Measurements from ENCODE around the gene CDK4.
"Not testable (repeated sequence)": the region's sequence is repeated elsewhere in the genome, so short reads cannot be mapped to it uniquely, and the experiment has no call there.

CDK4 gene

DNA sequence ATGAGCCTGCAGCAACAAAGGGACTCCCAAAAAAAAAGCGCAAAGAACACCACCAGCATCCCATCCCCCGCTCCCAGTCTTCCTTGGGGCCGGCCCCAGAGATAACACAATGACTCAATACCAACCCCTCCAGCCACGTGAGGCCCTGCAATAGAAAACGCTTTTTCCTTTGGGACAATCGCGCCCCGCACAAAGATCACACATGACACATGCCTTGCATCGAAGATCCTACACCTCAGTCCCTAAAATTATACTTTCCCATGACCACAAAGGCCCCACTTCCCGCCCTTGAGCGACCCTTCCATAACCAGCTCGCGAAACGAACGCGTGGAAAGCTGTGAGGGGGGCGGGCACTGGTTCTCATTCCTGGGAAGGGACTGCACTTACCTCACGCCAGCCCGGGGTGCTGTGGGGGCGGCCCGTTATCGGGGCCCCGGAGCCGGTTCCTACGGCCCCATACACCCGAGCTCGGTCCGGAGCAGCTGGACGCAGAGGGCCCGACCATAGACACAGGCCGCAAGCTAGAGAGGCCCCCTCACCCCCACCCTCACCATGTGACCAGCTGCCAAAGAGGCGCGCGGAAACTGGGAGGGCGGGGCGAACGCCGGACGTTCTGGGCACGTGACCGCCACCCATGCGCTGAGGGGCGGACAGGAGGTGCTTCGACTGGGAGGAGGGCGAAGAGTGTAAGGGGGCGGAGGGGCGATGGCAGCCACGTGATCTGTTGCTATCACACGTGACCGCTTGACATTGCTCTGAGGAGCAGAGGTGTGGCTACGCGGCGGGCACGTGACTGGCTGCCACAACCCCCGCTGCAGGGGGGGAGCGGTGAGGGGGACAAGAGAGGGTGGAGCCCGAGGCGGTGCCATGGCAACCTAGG is at the start of gene CDK4:
Gene CDK4 (minus strand): TSS at position 523 of the 880 bp plus-strand sequence. CDS start 593 bp downstream, outside the sequence.
- DNase-seq = peak; percentile 97

- no peak for DNase-seq
Observed at GRCh38 chr12:57800965-57801364, 48.9 kb upstream of the CDK4 start.

DNA sequence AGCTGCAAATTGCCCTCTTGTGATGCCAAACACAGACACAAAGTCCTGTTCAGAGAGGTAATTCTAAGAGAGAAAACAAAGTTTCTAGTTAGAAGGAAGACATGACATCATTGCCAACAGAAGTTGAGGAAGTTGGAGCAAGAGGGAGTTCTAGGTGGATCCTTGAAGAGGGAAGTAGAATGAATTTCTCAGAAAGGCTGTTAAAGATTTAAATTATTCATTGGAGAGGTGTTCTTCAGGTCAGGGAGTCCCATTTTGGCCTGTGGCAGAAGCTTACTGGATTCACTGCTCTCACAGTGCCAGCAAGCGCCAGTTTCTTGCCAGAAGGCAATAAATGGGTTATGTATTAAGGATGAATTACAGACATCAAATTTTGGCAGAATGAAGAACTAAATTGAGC is 45.8 kb upstream of the CDK4 start:
- no peak for DNase-seq

DNA sequence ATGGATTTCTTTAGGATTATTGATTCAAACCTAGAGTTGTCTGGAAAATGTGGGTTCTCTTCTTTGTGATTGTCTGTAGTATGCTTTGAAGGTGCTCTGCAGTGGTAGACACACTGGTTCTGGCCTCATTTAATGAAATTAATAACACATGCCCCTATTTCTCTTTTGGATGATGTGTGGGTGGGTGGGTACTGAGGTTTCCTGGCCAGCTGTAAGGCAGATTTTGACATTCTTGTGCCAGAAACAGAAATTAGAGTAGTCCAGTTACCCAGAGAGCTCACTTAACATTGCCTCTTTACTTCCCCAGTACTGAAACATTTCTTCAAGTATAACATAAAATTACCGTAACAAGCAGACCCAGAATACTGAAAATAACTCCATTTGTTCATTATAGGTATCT is 44.9 kb upstream of the CDK4 start:
- DNase-seq = no peak

GRCh38 chr12:57795354-57795753 is 43.2 kb upstream of the CDK4 start:
- no peak for DNase-seq

DNA sequence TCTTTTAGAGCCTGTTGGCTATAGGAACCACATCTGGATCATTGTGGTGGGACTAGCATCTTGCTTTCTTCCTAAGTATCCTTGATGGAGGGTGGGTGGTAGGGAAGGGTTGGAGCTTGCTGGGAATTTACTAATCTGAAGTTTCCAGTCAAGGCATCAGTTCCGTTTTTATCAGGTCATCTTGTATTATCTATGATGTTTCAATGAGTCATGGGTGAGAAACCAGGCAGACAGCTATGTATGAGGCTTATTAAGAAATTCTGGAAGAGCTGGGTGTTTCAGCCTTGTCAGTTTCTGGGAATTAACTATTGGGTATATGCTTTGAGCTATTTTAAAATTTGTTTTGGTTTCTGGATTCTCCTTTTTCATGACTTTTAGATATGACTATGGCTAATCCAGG is 41.8 kb upstream of the CDK4 start:
- DNase-seq = no peak

GRCh38 chr12:57783861-57784260 is 31.8 kb upstream of the CDK4 start:
- DNase-seq = no peak

DNA sequence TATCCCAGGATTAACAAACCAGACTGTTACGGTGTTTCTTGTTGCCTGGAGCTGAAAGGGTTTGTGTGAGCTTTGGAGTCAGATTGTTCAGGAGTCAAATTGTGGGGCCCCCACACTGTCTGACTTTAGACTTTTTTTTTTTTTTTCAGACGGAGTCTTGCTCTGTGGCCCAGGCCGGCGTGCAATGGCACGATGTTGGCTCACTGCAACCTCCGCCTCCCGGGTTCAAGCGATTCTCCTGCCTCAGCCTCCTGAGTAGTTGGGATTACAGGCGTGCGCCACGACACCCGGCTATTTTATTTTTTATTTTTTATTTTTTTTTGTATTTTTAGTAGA is 31.3 kb upstream of the CDK4 start:
- no peak for DNase-seq

- peak; percentile 68 for DNase-seq
Observed at GRCh38 chr12:57782608-57783465, 30.7 kb upstream of the CDK4 start, which contains the start of gene TSFM. TSS of gene TSFM (plus strand) at chr12:57782787. CDS start at chr12:57782802, 15 bp downstream.

DNA sequence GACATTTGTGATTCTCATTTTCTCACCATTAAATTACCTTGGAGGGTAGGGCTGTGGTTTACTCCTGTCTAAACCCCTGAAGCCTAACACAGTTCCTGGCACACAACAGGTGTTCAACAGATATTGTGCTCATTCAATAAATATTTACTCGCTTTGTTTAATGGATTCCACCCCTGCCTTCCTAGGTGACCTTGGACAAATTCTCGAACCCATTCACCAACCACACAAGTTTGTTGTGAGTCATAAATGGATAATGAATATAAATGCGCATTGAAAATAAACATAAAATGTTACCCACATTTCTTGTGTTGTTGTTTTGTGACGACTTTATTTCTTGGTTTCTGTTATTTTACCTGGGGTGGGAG is 30.1 kb upstream of the CDK4 start:
- DNase-seq = no peak

GRCh38 chr12:57781801-57782200 is 29.7 kb upstream of the CDK4 start:
- no peak for DNase-seq

DNA sequence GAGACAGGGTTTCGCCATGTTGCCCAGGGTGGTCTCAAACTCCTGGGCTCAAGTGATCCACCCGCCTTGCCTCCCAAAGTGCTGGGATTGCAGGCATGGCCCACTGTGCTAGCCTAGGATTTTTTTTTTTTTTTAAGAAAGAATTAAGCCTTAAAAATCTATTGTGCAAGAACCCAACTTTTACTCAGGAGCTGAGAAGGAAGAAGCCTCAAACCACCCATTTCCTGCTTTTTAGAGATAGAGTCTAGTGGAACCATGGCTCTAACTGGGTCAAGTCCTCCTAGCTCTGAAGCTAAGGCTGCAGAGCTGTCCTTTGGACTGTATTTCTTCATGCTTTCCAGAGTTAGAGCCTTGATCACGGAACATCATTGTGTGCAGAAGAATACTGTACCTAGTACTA is 29.1 kb upstream of the CDK4 start:
- DNase-seq = no peak

GRCh38 chr12:57780284-57780897 is 28.3 kb upstream of the CDK4 start:
- no peak for DNase-seq

- DNase-seq = no peak
Observed at GRCh38 chr12:57779736-57780135, 27.6 kb upstream of the CDK4 start.

DNA sequence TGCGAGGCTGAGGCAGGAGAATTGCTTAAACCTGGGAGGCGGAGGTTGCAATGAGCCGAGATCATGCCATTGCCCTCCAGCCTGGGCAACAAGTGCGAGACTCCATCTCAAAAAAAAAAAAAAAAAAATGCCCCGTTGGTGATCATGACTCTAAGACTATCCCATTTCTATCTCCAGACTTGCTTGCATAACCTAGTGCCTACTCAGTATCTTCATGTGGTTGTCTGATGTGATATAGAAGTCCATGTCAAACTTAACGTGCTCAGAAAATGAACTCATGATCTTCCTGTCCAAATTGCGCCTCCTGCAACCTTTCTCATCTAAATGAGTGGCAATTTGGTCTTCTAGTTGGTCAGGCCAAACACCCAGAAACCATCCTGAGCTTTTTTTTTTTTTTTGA is 25.8 kb upstream of the CDK4 start:
- DNase-seq = no peak

- no peak for DNase-seq
Observed at GRCh38 chr12:57777367-57777766, 25.3 kb upstream of the CDK4 start.

DNA sequence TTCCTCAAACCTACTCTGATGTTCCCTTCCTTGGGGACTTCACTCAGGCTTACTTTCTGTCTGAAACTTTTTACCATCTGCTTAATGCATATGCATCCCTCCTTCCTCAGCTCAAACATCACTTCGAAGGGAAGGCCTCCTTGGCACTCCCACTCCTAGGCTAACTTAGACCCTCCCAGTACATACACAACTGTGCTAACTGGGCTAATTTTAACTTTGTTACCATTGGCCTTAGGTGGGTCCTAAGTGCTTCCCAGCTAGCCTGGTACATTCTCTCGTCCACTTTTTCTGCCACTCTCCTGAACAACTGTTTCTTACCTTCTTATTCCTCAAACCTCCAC is 24.1 kb upstream of the CDK4 start:
- DNase-seq = no peak

DNA sequence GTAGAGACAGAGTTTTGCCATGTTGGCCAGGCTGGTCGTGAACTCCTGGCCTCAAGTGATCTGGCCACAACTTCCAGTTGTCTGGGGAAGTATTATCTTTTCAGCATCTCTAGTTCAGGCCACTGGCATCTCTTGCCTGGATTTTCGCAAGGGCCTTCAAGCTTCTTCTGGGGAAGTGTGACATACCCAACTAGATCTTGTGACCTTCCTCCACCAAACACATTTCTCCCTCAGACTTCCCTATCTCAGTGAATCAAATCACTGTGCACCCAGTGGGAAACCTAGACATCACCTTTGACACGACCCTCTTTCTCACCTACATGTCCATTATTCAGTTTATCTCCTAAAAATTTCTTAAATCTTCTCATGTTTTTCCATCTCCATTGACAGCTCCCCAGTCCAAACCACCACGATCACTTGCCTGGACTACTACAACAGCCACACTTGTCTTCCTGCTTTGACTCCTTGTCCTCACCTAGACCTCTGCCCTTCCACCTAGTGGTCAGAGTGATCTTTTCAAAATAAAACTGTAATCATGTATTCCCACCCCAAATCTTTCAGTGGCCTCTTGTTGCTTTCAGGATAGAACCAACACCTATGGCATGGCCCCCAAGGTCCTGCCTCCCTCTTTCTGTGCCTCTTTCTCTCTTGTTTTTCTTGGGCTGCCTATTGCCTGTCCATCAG is 23.6 kb upstream of the CDK4 start:
- DNase-seq = no peak

DNA sequence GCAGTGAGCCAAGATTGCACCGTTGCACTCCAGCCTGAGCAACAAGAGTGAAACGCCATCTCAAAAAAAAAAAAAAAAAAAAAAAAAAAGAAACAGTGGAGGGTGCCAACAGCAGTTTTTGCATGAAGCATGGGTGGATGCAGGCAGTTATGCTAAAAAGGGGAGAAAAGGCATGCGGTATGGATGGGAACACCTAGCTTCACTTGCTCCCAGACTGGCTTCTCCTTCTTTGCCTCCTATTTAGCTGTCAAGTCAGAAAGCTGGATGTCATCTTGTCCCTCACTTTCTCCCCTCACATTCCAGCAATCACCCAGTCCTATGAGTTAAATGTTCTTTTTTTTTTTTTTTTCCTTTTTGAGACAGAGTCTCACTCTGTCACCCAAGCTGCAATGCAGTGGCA is 22.9 kb upstream of the CDK4 start:
- no peak for DNase-seq

GRCh38 chr12:57774634-57775033 is 22.5 kb upstream of the CDK4 start:
- DNase-seq = not testable (repeated sequence)

- no peak for DNase-seq
Observed at GRCh38 chr12:57772429-57773322, 20.6 kb upstream of the CDK4 start, which contains the start of gene EEF1AKMT3. TSS of gene EEF1AKMT3 (plus strand) at chr12:57772614. CDS start at chr12:57772725, 111 bp downstream.

DNA sequence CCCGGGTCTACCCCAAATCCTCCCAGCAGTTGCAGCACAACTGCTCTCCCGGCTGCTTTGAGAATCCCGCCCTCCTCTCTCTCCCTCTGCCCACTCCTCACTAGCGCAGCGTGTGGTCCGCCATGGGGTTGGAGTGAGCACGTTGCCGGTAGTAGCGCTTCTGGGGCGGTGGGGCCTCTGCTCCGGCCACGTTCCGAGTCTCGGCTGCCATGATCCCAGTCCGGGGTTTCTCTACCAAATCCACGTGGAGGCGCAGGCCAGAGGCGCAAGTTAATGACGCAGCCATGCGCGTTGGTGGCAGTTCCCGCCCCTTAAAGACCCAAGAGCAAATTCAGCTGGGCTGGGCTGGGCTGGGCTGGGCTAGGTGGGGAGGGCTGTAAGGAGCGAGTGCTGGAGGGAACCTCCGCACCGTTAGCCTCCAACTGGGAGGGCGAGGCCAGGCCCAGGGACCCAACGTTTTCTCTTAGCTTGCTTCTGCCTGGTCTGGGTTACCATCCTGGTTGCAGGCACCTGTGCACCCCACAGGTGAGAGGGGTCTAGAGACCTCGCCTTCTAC is 19.8 kb upstream of the CDK4 start, which contains the start of gene METTL1:
Gene METTL1 (minus strand): TSS at position 233 of the 556 bp plus-strand sequence. CDS start 22 bp downstream, at position 211.
- DNase-seq = peak; percentile 72
